Spleen (tissue), 7 donors: Measurements from ENCODE around the gene ZC3H14.

ENCODE experiments used
- CTCF ChIP-seq, 11 experiments: fragments of 200-600 bp in 7 of 11; fragments of 450-650 bp in 4 of 11; sonication (generic) in 4 of 11; IDR thresholded peaks in 8 of 11; conservative IDR thresholded peaks in 3 of 11; 1 replicate in 7 of 11; 2 replicates in 4 of 11; pipeline versions ENCODE4 v1.4.0 to v1.8.0; 2016 to 2021; ENCODE audit warnings: antibody characterized with exemption in 11 of 11, inconsistent platforms in 4 of 11, mild to moderate bottlenecking in 1 of 11
- POLR2AphosphoS5 ChIP-seq, 3 donors: sonication (generic); formaldehyde crosslinking; IDR thresholded peaks; one replicate each; pipeline ENCODE4 v1.5.1; 2017; ENCODE audit warnings: antibody characterized with exemption in 3 of 3
- donor health status: DM: no; HTN: no; CAD: no; lungs with moderate emphysema.
- donor health status: DM: no; HTN: no; CAD: no.
- donor health status: DM: no; HTN: no; CAD: no.

- no peak for TF ChIP-seq CTCF (IDR thresholded peaks at IDR 0.05 in 8 of 11, conservative IDR thresholded peaks at IDR 0.05 in 3 of 11)
- TF ChIP-seq POLR2AphosphoS5 (IDR thresholded peaks at IDR 0.05), result no peak
These were observed 19.7 kb upstream of the ZC3H14 start for GRCh38 chr14:88542857-88543795.
